ENCODE results near the gene APP. TPM values are rescaled to one million over a fixed set of nuclear protein-coding genes. Genes with fewer than 3 reads are reported as not detected.

Gene APP
- total RNA-seq, 1 donor from 2014 or later = 306 TPM

DNA sequence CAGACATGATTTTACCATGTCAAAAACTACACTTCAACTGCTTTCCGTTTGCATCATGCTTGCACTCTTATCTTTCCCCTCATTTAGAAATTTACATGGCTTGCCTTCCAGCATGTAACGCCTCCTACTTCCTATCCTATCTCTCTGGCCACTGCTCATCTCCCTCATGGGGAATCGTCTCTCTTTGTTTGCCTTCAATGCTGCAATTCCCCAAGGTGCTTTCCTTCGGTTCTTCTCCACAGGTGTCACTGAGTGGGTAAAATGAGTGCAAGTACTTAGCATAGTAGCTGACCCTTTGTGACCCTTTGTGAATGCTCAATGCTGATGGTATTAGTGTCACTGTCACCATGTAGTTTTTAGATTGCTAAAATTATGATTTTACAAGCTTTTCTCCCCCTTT is 63.1 kb downstream of the APP start:
- Mint-ChIP-seq H3K27ac (no peak overlapping the region), H3K4me3 (no peak overlapping the region), H3K4me1 (peaks cover 4% of the 10 kb centered on the region), H3K9me3 (peaks cover 21% of the 10 kb centered on the region), H3K27me3 (ENCODE audit: insufficient read depth, low read depth) (peaks cover 2% of the 10 kb centered on the region), H3K36me3 (peaks cover 64% of the 10 kb centered on the region)
- H3K27ac ChIP-seq = no peak overlapping the region
- H3K27me3 ChIP-seq = no peaks in the 10 kb centered on the region
- no peak overlapping the region for H2AFZ ChIP-seq (replicated peaks)
- peaks cover 51% of the 10 kb centered on the region for H4K20me1 ChIP-seq (ENCODE audit: low read depth)
- H3K4me3 ChIP-seq = no peak overlapping the region
- no peak overlapping the region for H3K4me2 ChIP-seq
- peaks cover 8% of the 10 kb centered on the region for H3K36me3 ChIP-seq
- H3K9me3 ChIP-seq (ENCODE audit: low read depth) = no peaks in the 10 kb centered on the region
- peaks cover 100% of the 10 kb centered on the region for H3K79me2 ChIP-seq (ENCODE audit: low read depth)
- TF ChIP-seq, protein P1, sequence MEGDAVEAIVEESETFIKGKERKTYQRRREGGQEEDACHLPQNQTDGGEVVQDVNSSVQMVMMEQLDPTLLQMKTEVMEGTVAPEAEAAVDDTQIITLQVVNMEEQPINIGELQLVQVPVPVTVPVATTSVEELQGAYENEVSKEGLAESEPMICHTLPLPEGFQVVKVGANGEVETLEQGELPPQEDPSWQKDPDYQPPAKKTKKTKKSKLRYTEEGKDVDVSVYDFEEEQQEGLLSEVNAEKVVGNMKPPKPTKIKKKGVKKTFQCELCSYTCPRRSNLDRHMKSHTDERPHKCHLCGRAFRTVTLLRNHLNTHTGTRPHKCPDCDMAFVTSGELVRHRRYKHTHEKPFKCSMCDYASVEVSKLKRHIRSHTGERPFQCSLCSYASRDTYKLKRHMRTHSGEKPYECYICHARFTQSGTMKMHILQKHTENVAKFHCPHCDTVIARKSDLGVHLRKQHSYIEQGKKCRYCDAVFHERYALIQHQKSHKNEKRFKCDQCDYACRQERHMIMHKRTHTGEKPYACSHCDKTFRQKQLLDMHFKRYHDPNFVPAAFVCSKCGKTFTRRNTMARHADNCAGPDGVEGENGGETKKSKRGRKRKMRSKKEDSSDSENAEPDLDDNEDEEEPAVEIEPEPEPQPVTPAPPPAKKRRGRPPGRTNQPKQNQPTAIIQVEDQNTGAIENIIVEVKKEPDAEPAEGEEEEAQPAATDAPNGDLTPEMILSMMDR (IDR thresholded peaks at IDR 0.05) = no peak
- TF ChIP-seq EZH2 (IDR thresholded peaks at IDR 0.05) = no peak
- no peak for TF ChIP-seq EZH2phosphoT487 (IDR thresholded peaks at IDR 0.05)
- peaks cover 15% of the 10 kb centered on the region for H3K4me1 ChIP-seq
- no peaks in the 10 kb centered on the region for H3F3A ChIP-seq (ENCODE audit: low read depth)
- H3K9ac ChIP-seq = no peak overlapping the region
- DNase-seq (ENCODE audit: low spot score) = no peak

DNA sequence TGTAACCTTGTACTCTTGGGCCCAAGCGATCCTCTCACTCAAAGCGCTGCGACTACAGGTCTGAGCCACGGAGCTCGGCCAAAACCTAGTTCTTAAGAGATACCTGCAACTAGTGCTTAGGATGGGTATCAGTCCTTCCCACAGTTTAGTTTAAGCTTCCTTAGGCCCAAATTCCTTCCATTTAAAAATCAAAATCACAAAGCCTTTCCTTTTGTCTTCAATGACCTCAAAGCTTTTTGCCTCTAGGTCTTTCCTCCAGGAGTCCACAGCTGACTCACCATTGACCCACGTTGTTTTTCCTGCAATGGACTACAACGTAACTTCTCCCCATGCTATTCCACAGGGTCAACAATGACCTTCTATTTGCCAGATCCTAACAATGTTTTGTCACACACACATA is 64.0 kb downstream of the APP start:
- no peak overlapping the region for H3K4me3 Mint-ChIP-seq
- peaks cover 4% of the 10 kb centered on the region for H3K4me1 Mint-ChIP-seq
- peaks cover 62% of the 10 kb centered on the region for H3K36me3 Mint-ChIP-seq
- Histone ChIP-seq H3F3A (ENCODE audit: low read depth) (no peaks in the 10 kb centered on the region), H3K36me3 (peaks cover 8% of the 10 kb centered on the region), H2AFZ (replicated peaks) (no peak overlapping the region), H3K9ac (no peak overlapping the region), H3K9me3 (ENCODE audit: low read depth) (no peaks in the 10 kb centered on the region), H3K79me2 (ENCODE audit: low read depth) (peaks cover 100% of the 10 kb centered on the region), H3K4me3 (no peak overlapping the region), H3K27ac (no peak overlapping the region), H3K4me1 (peaks cover 15% of the 10 kb centered on the region), H3K4me2 (no peak overlapping the region), H3K27me3 (no peaks in the 10 kb centered on the region), H4K20me1 (ENCODE audit: low read depth) (peaks cover 48% of the 10 kb centered on the region)
- H3K27me3 Mint-ChIP-seq (ENCODE audit: insufficient read depth, low read depth) = peaks cover 2% of the 10 kb centered on the region
- peaks cover 21% of the 10 kb centered on the region for H3K9me3 Mint-ChIP-seq
- TF ChIP-seq, protein P1 (IDR thresholded peaks at IDR 0.05) = no peak
- no peak for TF ChIP-seq EZH2phosphoT487 (IDR thresholded peaks at IDR 0.05)
- no peak for TF ChIP-seq EZH2 (IDR thresholded peaks at IDR 0.05)
- H3K27ac Mint-ChIP-seq = no peak overlapping the region
- DNase-seq (ENCODE audit: low spot score) = no peak

DNA sequence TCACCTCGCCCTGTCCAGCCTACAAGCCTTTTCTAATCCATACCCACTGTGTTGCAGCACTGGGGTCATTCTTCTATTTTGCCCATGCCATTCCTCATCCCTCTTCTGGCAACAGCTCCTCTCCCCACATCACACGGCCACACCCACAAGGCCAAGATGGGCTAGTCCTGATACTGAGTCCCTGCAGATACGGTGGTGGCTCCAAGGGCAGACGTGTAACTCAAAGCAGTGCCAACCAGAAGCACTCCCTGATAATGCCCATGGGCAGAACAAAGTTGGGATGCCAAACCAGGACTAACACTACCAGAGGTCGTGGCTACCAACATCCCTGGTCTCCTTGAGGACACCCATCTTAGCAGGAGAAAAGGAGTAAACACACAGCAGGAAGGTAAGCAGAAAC is 64.8 kb downstream of the APP start:
- Mint-ChIP-seq H3K4me3 (no peak overlapping the region), H3K36me3 (peaks cover 58% of the 10 kb centered on the region), H3K27ac (peak overlapping the region; percentile 9), H3K9me3 (peaks cover 21% of the 10 kb centered on the region), H3K27me3 (ENCODE audit: insufficient read depth, low read depth) (peaks cover 2% of the 10 kb centered on the region), H3K4me1 (peaks cover 5% of the 10 kb centered on the region)
- H3K4me2 ChIP-seq = no peak overlapping the region
- no peak overlapping the region for H2AFZ ChIP-seq (replicated peaks)
- no peak overlapping the region for H3K27ac ChIP-seq
- H3K9ac ChIP-seq = no peak overlapping the region
- peaks cover 4% of the 10 kb centered on the region for H3K36me3 ChIP-seq
- TF ChIP-seq EZH2phosphoT487 (IDR thresholded peaks at IDR 0.05) = no peak
- TF ChIP-seq EZH2 (IDR thresholded peaks at IDR 0.05) = no peak
- peaks cover 100% of the 10 kb centered on the region for H3K79me2 ChIP-seq (ENCODE audit: low read depth)
- H3K4me1 ChIP-seq = peaks cover 15% of the 10 kb centered on the region
- H3K27me3 ChIP-seq = no peaks in the 10 kb centered on the region
- H3F3A ChIP-seq (ENCODE audit: low read depth) = no peaks in the 10 kb centered on the region
- no peaks in the 10 kb centered on the region for H3K9me3 ChIP-seq (ENCODE audit: low read depth)
- no peak for DNase-seq (ENCODE audit: low spot score)
- H4K20me1 ChIP-seq (ENCODE audit: low read depth) = peaks cover 50% of the 10 kb centered on the region
- no peak overlapping the region for H3K4me3 ChIP-seq

DNA sequence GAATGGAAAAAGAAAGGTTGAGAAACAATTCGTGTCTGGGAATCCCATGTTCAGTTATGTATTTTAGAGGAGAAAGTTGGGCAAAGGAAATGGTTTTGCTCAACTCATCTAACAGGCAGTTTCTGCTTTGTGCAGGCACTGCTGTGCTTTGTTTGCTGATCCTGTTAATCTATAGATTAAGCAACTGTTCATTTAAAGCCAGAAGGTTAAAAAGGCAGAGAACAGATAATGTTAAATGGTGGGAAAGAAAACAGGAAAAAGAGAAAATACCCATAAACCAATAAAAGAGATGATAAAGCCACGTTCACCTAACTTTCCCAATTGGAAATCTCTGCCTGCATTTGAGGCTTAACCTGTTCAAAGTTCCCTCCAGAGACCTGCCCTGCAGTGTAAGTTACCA is 70.0 kb downstream of the APP start:
- no peak overlapping the region for H3K4me3 Mint-ChIP-seq
- Histone ChIP-seq H3K27me3 (no peaks in the 10 kb centered on the region), H3K4me3 (no peak overlapping the region), H3F3A (ENCODE audit: low read depth) (no peaks in the 10 kb centered on the region), H3K79me2 (ENCODE audit: low read depth) (peaks cover 100% of the 10 kb centered on the region), H2AFZ (replicated peaks) (no peak overlapping the region), H3K4me1 (peaks cover 23% of the 10 kb centered on the region), H3K27ac (no peak overlapping the region), H4K20me1 (ENCODE audit: low read depth) (peaks cover 72% of the 10 kb centered on the region), H3K9me3 (ENCODE audit: low read depth) (no peaks in the 10 kb centered on the region), H3K4me2 (peak overlapping the region; percentile 0), H3K9ac (no peak overlapping the region), H3K36me3 (no peaks in the 10 kb centered on the region)
- peaks cover 17% of the 10 kb centered on the region for H3K4me1 Mint-ChIP-seq
- peaks cover 17% of the 10 kb centered on the region for H3K9me3 Mint-ChIP-seq
- TF ChIP-seq EZH2phosphoT487 (IDR thresholded peaks at IDR 0.05) = peak; percentile 92
- TF ChIP-seq, protein P1 (IDR thresholded peaks at IDR 0.05) = no peak
- TF ChIP-seq EZH2 (IDR thresholded peaks at IDR 0.05) = no peak
- H3K36me3 Mint-ChIP-seq = peaks cover 32% of the 10 kb centered on the region
- H3K27ac Mint-ChIP-seq = no peak overlapping the region
- peak; percentile 31 for DNase-seq (ENCODE audit: low spot score)
- no peaks in the 10 kb centered on the region for H3K27me3 Mint-ChIP-seq (ENCODE audit: insufficient read depth, low read depth)

All from neural progenitor cell (in vitro differentiated cells).